ENCODE results near the gene FHIT.

DNA sequence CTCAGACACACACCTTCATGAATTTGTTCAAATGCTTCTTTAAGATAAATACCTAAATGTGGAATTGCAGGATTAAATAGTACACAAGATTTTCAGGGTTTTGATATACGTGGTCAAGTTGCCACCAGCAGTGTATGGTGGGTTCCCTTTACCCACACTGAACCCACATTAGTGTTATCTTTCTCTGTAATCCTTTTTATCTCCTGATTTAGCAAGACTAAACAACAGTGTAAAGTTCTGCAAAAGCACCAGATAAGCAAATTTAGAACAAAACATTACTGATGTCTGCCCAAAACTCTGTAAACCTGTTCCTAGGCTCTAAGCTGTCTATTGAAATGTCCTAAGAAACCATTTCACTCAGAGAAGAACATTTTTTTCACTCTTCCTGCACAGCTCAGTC, 352.9 kb downstream of the FHIT start:
- TF ChIP-seq POLR2AphosphoS5 (IDR thresholded peaks at IDR 0.05; ENCODE audit: low read depth, low read length), result no peak
- TF ChIP-seq TAF1 (IDR thresholded peaks at IDR 0.05; ENCODE audit: borderline replicate concordance, low read depth, low read length), result no peak

All from GM12892 (cell line).